SIG-M5 (cell line): Measurements from ENCODE around the gene LRP6.

Experiments
- DNase-seq: peaks from one replicate; lab custom pipeline; 2025; lab: John Stamatoyannopoulos, UW

The LRP6 gene

DNA sequence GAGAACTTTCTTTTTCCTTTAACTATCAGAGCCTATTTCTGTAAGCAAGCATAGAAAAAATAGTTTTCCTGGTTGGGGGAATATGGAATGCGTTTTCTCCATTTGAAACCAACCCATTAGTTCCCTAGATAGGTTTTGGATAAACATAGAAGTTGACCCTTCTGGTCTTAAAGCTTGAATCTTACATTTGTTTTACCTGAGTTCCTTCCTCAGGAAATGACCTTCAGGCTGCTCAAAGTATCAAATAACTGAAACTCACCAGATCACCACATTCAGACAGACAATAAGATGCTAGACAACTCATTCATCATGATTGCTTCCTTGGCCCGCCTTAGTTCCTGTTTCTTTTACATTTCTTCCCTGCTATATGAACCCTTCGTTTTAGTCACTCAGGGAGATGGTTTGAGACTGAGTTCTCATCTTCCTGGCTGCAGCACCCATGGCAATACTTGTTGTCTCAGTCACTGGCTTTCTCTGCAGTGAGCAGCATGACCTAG is 52.2 kb downstream of the LRP6 start:
- DNase-seq: no peak

DNA sequence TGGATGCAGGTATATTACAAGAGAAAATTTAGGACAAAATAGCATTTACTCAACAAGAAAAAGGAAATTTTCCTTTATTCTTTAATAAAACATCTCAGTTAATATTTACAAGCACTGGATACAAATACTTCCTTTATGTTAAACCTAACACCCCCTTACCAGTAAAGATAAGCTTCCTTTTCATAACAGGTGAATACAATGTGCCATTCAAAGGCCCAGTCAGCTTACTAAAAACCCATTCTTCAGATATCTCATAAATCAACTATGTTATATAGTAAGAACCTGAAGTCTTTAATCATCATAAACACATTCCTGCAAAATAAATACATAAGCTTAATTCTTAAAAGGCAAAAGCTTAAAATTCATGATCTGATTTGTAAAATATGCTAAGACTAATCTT is 52.6 kb downstream of the LRP6 start:
- no peak for DNase-seq

- DNase-seq: no peak
Observed at GRCh38 chr12:12212769-12213168, 54.1 kb downstream of the LRP6 start.

DNA sequence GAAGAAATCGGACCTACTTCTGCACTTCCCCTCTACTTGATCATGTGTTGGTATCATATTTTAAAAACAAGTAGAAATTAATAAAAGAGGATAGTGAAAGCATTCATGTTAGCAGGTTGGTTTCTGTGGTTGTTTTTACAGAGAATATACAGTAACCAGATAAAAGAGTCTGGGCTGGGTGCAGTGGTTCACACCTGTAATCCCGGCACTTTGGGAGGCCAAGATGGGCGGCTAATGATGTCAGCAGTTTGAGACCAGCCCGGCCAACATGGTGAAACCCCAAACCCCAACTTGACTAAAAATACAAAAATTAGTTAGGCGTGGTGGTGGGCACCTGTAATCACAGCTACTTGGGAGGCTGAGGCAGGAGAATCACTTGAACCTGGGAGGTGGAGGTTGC is 55.9 kb downstream of the LRP6 start:
- DNase-seq: no peak

GRCh38 chr12:12210416-12210815 is 56.4 kb downstream of the LRP6 start:
- no peak for DNase-seq

GRCh38 chr12:12209675-12210074 is 57.2 kb downstream of the LRP6 start:
- no peak for DNase-seq

- no peak for DNase-seq
Observed at GRCh38 chr12:12209043-12209442, 57.8 kb downstream of the LRP6 start.

DNA sequence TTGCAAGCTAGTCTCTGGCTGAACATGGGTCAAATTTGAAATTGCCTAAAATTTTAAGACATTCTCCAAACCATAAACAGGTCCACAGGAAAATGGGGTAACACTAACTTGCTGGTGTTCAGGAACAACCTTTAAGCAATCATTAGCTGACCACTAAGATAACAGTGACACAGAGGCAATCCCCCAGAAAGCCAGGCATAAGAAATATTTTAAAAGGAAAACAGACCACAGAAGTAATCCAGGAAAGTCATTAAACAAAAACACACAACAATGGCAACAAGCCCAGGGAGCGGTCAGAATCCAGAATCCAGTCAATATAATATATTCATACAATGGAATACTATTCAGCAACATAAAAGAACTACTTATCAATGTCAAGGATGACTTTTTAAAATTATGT is 59.1 kb downstream of the LRP6 start:
- DNase-seq: no peak

GRCh38 chr12:12206776-12207388 is 60.0 kb downstream of the LRP6 start:
- no peak for DNase-seq

DNA sequence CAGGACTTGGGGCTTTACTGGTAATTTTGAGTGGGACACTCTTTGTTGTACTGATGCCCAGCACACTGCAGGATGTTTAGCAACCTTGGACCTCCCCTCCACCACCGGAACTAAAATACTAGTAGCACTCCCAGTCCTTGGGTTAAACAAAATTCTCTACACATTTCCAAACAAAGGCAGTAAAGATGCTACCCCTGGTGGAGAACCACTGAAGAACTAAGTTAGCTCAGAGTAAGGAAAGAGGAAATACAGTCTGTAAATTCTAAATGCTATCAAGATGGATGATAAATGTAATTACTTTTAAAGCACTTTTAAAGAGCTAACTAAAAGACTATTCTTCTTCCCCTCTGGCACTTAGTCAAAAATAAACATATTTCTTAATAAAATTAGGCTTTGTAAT is 64.1 kb downstream of the LRP6 start:
- DNase-seq: no peak

- DNase-seq: no peak
Observed at GRCh38 chr12:12202105-12202504, 64.7 kb downstream of the LRP6 start.

GRCh38 chr12:12201274-12201758 is 65.5 kb downstream of the LRP6 start:
- DNase-seq: no peak

DNA sequence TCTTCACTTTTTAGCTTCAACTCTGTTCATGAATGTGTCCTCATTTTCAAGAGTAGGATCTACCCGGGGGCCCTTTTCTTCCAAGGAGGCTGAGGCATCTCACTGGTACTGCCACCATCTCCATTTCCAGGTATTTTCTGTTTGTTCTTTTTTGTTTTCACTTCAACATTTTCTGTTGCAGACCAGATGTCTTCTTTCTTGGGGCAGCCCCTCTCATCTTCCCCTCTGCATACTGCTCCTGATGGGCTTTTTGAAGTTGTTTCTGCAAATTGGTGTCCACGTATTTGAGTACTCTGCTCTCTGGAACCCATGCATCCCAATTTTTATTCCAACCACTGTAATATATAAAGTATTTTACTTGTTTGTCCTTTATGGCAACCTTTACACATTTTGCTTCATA is 66.5 kb downstream of the LRP6 start:
- DNase-seq: no peak

DNA sequence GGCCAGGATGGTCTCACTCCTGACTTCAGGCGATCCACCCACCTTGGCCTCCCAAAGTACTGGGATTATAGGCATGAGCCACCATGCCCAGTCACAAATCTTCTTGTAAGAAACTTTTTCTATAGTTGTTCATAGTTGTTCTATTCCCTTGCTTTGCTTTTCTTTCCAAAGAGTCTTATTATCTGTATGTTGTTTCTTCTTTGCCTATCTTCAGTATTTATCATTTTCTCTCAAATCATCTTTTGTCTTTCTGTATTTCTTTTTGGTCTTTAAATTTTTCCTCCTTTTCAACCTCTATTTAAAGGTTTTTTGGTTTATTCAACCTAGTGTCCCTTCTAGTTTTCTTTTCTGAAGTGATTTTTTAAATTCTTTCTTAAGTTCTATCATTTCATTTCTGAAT is 68.7 kb downstream of the LRP6 start:
- DNase-seq: no peak

DNA sequence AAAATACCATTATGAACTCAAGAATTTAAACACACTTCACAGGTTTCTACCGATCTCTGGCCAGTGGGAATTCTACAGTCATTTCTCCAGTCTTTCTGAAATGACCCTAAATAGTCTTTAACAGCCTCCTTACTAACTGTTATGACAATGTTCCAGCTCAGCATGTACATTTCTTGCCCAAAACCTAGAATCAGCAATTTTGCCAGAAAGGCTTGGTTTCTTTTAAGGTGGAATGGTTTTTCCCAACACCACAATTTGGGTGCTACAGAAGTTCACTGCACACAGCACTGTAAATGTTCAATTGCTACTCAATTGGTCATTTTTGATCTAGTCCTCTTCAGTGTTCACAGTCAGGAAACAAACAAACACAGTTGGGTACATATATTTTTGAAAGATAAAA is 69.7 kb downstream of the LRP6 start:
- DNase-seq: no peak

- no peak for DNase-seq
Observed at GRCh38 chr12:12195516-12195915, 71.3 kb downstream of the LRP6 start.

GRCh38 chr12:12195081-12195480 is 71.8 kb downstream of the LRP6 start:
- no peak for DNase-seq

GRCh38 chr12:12194206-12194605 is 72.6 kb downstream of the LRP6 start:
- DNase-seq: no peak

GRCh38 chr12:12191008-12191407 is 75.8 kb downstream of the LRP6 start:
- no peak for DNase-seq

DNA sequence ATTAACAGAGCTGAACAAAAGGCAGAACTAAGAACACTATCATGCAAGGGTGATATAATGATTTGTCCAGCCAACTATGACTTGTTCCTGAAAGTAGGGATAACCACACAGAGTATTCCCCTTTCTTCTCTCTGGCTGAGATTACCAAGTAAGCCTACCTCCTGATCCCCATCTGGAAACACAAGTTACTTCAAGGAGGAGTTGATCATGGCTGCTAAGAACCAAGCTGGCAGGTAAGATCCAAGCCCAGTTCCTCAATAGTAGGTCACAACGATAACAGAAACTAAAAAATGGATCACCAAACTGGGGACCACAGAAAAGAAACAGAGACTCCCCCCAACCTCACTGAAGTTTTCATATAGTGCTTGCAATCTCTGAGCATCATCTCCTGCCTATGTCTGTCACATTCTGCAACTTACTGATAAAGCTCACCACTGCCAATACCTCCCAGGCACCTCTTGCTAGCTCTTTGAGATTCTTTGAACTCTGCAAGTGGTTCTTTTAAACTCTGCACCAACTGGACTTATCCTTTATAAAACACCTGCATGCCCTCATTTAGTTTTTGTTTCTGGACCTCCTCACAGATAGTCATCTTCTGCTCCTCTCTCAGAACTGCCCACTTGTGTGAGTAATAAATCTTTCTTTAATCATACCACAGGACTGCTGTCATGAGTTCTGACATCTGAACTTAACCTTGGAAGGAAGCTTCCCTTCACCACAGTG is 76.6 kb downstream of the LRP6 start:
- DNase-seq: no peak

DNA sequence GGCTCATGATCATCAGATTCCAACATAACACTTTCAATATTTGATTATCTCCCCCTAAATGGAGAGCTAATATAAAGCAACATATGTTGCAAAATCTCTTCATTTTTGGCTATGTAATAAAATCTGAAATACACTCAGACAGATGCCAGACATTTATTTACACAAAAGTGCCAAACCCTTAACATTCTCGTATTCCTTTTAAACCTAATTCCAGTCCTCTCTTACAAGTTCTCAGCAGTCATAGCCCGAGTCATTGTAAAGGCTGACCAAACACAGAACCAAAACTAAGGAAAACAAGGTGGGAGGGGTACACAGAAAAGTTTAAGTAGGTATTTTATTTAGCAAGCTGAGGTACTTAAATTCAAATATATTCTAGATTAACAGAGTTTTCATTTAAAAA is 81.4 kb downstream of the LRP6 start:
- no peak for DNase-seq

- no peak for DNase-seq
Observed at GRCh38 chr12:12182703-12183365, 84.0 kb downstream of the LRP6 start.

DNA sequence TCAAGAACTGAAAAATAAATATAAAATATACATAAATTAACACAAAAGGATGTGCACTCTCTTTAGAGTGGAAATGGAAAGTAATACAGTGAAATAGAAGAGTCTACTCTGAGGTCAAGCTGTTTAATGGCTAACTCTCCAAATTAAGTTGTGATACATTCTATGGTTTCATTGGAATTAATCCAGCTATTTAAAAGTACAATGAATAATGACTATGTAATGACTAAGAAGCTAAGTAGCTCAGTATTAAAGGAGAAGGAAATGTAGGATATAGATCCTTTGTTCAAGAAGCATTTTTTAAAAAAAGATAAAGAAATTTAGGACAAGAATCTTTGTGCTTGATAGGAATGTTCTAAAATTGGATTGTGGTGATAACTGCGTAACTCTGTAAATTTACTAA is 85.3 kb downstream of the LRP6 start:
- DNase-seq: no peak
